Activated naive CD4-positive, alpha-beta T cell treated with anti-CD3 and anti-CD28 coated beads, Interleukin-2, amount 50 U/mL, for 24 hours (primary cell): Measurements from ENCODE around the gene PHYH.

Experiments
- H3K27ac Mint-ChIP-seq: one replicate; pipeline ENCODE4 v1.8.0; 2021; ENCODE audit warnings: mild to moderate bottlenecking, mixed read lengths
- H3K27me3 Mint-ChIP-seq: one replicate; pipeline ENCODE4 v1.8.0; 2021; ENCODE audit warnings: mixed read lengths
- H3K36me3 Mint-ChIP-seq: one replicate; pipeline ENCODE4 v1.8.0; 2021; ENCODE audit warnings: mixed read lengths
- H3K4me1 Mint-ChIP-seq: one replicate; pipeline ENCODE4 v1.8.0; 2021; ENCODE audit warnings: mixed read lengths
- H3K4me3 Mint-ChIP-seq: one replicate; pipeline ENCODE4 v1.8.0; 2021; ENCODE audit warnings: mild to moderate bottlenecking, mixed read lengths
- H3K9me3 Mint-ChIP-seq: one replicate; pipeline ENCODE4 v1.8.0; 2021; ENCODE audit warnings: mixed read lengths

PHYH gene

GRCh38 chr10:13299437-13300287 is at the start of gene PHYH:
PHYH (minus strand) TSS chr10:13300064; CDS start chr10:13300042, 22 bp downstream.
- no peaks in the 10 kb centered on the region for H3K27me3 Mint-ChIP-seq
- peak within 1 kb of the TSS; percentile 89 for H3K4me3 Mint-ChIP-seq
- no peaks in the 10 kb centered on the region for H3K36me3 Mint-ChIP-seq
- no peaks in the 10 kb centered on the region for H3K9me3 Mint-ChIP-seq
- H3K4me1 Mint-ChIP-seq: peaks cover 26% of the 10 kb centered on the region
- peak within 1 kb of the TSS; percentile 86 for H3K27ac Mint-ChIP-seq

GRCh38 chr10:13348216-13349017 is 48.6 kb upstream of the PHYH start, which contains the start of gene SEPHS1:
SEPHS1 (minus strand) TSS chr10:13348293; CDS start chr10:13344950, 3,343 bp downstream.
- Mint-ChIP-seq H3K36me3 (peaks cover 2% of the 10 kb centered on the region), H3K4me3 (peak within 1 kb of the TSS; percentile 95), H3K27me3 (no peaks in the 10 kb centered on the region), H3K27ac (peak within 1 kb of the TSS; percentile 97), H3K9me3 (no peaks in the 10 kb centered on the region), H3K4me1 (peaks cover 58% of the 10 kb centered on the region)

- Mint-ChIP-seq H3K9me3 (no peaks in the 10 kb centered on the region), H3K27ac (peak overlapping the region; percentile 70), H3K36me3 (peaks cover 2% of the 10 kb centered on the region), H3K4me3 (peak overlapping the region; percentile 61), H3K4me1 (peaks cover 58% of the 10 kb centered on the region), H3K27me3 (no peaks in the 10 kb centered on the region)
These were observed 47.8 kb upstream of the PHYH start for GRCh38 chr10:13347500-13348156.

GRCh38 chr10:13347043-13347499 is 47.2 kb upstream of the PHYH start:
- H3K4me1 Mint-ChIP-seq: peaks cover 54% of the 10 kb centered on the region
- no peaks in the 10 kb centered on the region for H3K27me3 Mint-ChIP-seq
- H3K27ac Mint-ChIP-seq: peak overlapping the region; percentile 91
- no peaks in the 10 kb centered on the region for H3K9me3 Mint-ChIP-seq
- peaks cover 2% of the 10 kb centered on the region for H3K36me3 Mint-ChIP-seq
- H3K4me3 Mint-ChIP-seq: peak overlapping the region; percentile 89

GRCh38 chr10:13346283-13347042 is 46.6 kb upstream of the PHYH start:
- Mint-ChIP-seq H3K27me3 (no peaks in the 10 kb centered on the region), H3K4me3 (peak overlapping the region; percentile 89), H3K36me3 (peaks cover 2% of the 10 kb centered on the region), H3K9me3 (no peaks in the 10 kb centered on the region), H3K4me1 (peaks cover 48% of the 10 kb centered on the region), H3K27ac (peak overlapping the region; percentile 91)

GRCh38 chr10:13340626-13341376 is 40.9 kb upstream of the PHYH start:
- Mint-ChIP-seq H3K36me3 (peaks cover 4% of the 10 kb centered on the region), H3K27me3 (no peaks in the 10 kb centered on the region), H3K9me3 (no peaks in the 10 kb centered on the region), H3K27ac (no peak overlapping the region), H3K4me1 (peaks cover 43% of the 10 kb centered on the region), H3K4me3 (peak overlapping the region; percentile 63)

GRCh38 chr10:13340068-13340467 is 40.2 kb upstream of the PHYH start:
- peak overlapping the region; percentile 63 for H3K4me3 Mint-ChIP-seq
- H3K36me3 Mint-ChIP-seq: peaks cover 4% of the 10 kb centered on the region

GRCh38 chr10:13338390-13339110 is 38.7 kb upstream of the PHYH start:
- H3K27me3 Mint-ChIP-seq: no peaks in the 10 kb centered on the region

More at GRCh38 chr10:13340068-13340467, 40.2 kb upstream of the PHYH start:
- no peaks in the 10 kb centered on the region for H3K9me3 Mint-ChIP-seq
- peak overlapping the region; percentile 55 for H3K27ac Mint-ChIP-seq
- peaks cover 36% of the 10 kb centered on the region for H3K4me1 Mint-ChIP-seq
- H3K27me3 Mint-ChIP-seq: no peaks in the 10 kb centered on the region

GRCh38 chr10:13337827-13338196 is 37.9 kb upstream of the PHYH start:
- Mint-ChIP-seq H3K27me3 (no peaks in the 10 kb centered on the region), H3K9me3 (no peaks in the 10 kb centered on the region), H3K36me3 (peaks cover 4% of the 10 kb centered on the region), H3K4me3 (no peak overlapping the region), H3K27ac (no peak overlapping the region), H3K4me1 (peaks cover 25% of the 10 kb centered on the region)

More at GRCh38 chr10:13338390-13339110, 38.7 kb upstream of the PHYH start:
- Mint-ChIP-seq H3K9me3 (no peaks in the 10 kb centered on the region), H3K27ac (no peak overlapping the region), H3K4me3 (no peak overlapping the region), H3K36me3 (peaks cover 4% of the 10 kb centered on the region), H3K4me1 (peaks cover 26% of the 10 kb centered on the region)

- H3K36me3 Mint-ChIP-seq: peaks cover 4% of the 10 kb centered on the region
- H3K9me3 Mint-ChIP-seq: no peaks in the 10 kb centered on the region
- peaks cover 25% of the 10 kb centered on the region for H3K4me1 Mint-ChIP-seq
- no peaks in the 10 kb centered on the region for H3K27me3 Mint-ChIP-seq
- H3K4me3 Mint-ChIP-seq: no peak overlapping the region
- no peak overlapping the region for H3K27ac Mint-ChIP-seq
These were observed 37.4 kb upstream of the PHYH start for GRCh38 chr10:13337128-13337826.

- no peaks in the 10 kb centered on the region for H3K27me3 Mint-ChIP-seq
- H3K9me3 Mint-ChIP-seq: no peaks in the 10 kb centered on the region
- peaks cover 21% of the 10 kb centered on the region for H3K4me1 Mint-ChIP-seq
- peaks cover 13% of the 10 kb centered on the region for H3K36me3 Mint-ChIP-seq
- H3K27ac Mint-ChIP-seq: no peak overlapping the region
- no peak overlapping the region for H3K4me3 Mint-ChIP-seq
These were observed 36.0 kb upstream of the PHYH start for GRCh38 chr10:13335881-13336280.

GRCh38 chr10:13334556-13334955 is 34.7 kb upstream of the PHYH start:
- no peak overlapping the region for H3K27ac Mint-ChIP-seq
- H3K27me3 Mint-ChIP-seq: no peaks in the 10 kb centered on the region
- no peaks in the 10 kb centered on the region for H3K9me3 Mint-ChIP-seq
- peaks cover 9% of the 10 kb centered on the region for H3K4me1 Mint-ChIP-seq
- H3K4me3 Mint-ChIP-seq: no peak overlapping the region
- peaks cover 16% of the 10 kb centered on the region for H3K36me3 Mint-ChIP-seq

- no peaks in the 10 kb centered on the region for H3K27me3 Mint-ChIP-seq
- no peak overlapping the region for H3K4me3 Mint-ChIP-seq
- H3K4me1 Mint-ChIP-seq: no peaks in the 10 kb centered on the region
- H3K36me3 Mint-ChIP-seq: peaks cover 20% of the 10 kb centered on the region
- H3K27ac Mint-ChIP-seq: no peak overlapping the region
- H3K9me3 Mint-ChIP-seq: no peaks in the 10 kb centered on the region
These were observed 31.8 kb upstream of the PHYH start for GRCh38 chr10:13331646-13332045.
